SK-N-SH (cell line): ENCODE results near the gene HAT1.

Source experiments
- CTCF ChIP-seq: fragments of 200-600 bp; sonication (generic); IDR thresholded peaks from 2 replicates; pipeline ENCODE4 v1.6.1; 2017; ENCODE audit warnings: antibody characterized with exemption, mild to moderate bottlenecking, moderate library complexity
- ELF1 ChIP-seq: IDR thresholded peaks from 2 replicates; pipeline ENCODE4 v1.4.0; 2012
- EP300 ChIP-seq, 2 experiments: IDR thresholded peaks; 2 replicates each; pipeline versions ENCODE4 v1.4.0 to v1.6.1; 2012; ENCODE audit warnings: borderline replicate concordance in 1 of 2, low read depth in 1 of 2, low read length in 1 of 2
- GABPA ChIP-seq: IDR thresholded peaks from 2 replicates; pipeline ENCODE4 v1.4.0; 2012; ENCODE audit warnings: low read depth, mild to moderate bottlenecking
- GATA2 ChIP-seq: sonication (generic); formaldehyde crosslinking; IDR thresholded peaks from 2 replicates; pipeline ENCODE4 v1.5.0; 2020; ENCODE audit warnings: mild to moderate bottlenecking, missing genetic modification reagents
- MAX ChIP-seq: IDR thresholded peaks from 2 replicates; pipeline ENCODE4 v1.4.0; 2012; ENCODE audit warnings: low read depth
- MXI1 ChIP-seq: IDR thresholded peaks from 2 replicates; pipeline ENCODE4 v1.6.1; 2012; ENCODE audit warnings: mild to moderate bottlenecking, low read depth, low read length, improper control_type of control experiment
- PBX3 ChIP-seq: IDR thresholded peaks from 2 replicates; pipeline ENCODE4; 2012
- RAD21 ChIP-seq: IDR thresholded peaks from 2 replicates; pipeline ENCODE4 v1.6.1; 2012; ENCODE audit warnings: mild to moderate bottlenecking, low read length
- REST ChIP-seq: IDR thresholded peaks from 2 replicates; pipeline ENCODE4 v1.6.1; 2012; ENCODE audit warnings: mild to moderate bottlenecking, low read depth, low read length, moderate library complexity
- RFX5 ChIP-seq: IDR thresholded peaks from 2 replicates; pipeline ENCODE4 v1.6.1; 2012; ENCODE audit warnings: mild to moderate bottlenecking, improper control_type of control experiment, low read length
- YY1 ChIP-seq: IDR thresholded peaks from 2 replicates; pipeline ENCODE4 v1.4.0; 2012; ENCODE audit warnings: low read depth, mild to moderate bottlenecking
- ZBTB33 ChIP-seq: IDR thresholded peaks from 2 replicates; pipeline ENCODE4 v1.4.0; 2012; ENCODE audit warnings: low read depth, borderline replicate concordance

GRCh38 chr2:171963198-171963597, 40.9 kb downstream of the HAT1 start:
- TF ChIP-seq CTCF (no peak), ELF1 (no peak), EP300 (IDR thresholded peaks at IDR 0.05; ENCODE audit: borderline replicate concordance in 1 of 2, low read depth in 1 of 2, low read length in 1 of 2) (no peak), RFX5 (no peak), ZBTB33 (no peak), MAX (no peak), GABPA (no peak), REST (no peak), GATA2 (CRISPR knock-in tag) (no peak), MXI1 (no peak), RAD21 (no peak), YY1 (no peak), PBX3 (no peak)
